Measurements from ENCODE around the gene APEH. TPM values are rescaled to one million over a fixed set of nuclear protein-coding genes. Genes with fewer than 3 reads are reported as not detected.

The APEH gene
- total and polyA plus RNA-seq, 2 donors (not counting 1 experiment from before 2014, with no cell fraction given), result 79.4 to 96.2 TPM

DNA sequence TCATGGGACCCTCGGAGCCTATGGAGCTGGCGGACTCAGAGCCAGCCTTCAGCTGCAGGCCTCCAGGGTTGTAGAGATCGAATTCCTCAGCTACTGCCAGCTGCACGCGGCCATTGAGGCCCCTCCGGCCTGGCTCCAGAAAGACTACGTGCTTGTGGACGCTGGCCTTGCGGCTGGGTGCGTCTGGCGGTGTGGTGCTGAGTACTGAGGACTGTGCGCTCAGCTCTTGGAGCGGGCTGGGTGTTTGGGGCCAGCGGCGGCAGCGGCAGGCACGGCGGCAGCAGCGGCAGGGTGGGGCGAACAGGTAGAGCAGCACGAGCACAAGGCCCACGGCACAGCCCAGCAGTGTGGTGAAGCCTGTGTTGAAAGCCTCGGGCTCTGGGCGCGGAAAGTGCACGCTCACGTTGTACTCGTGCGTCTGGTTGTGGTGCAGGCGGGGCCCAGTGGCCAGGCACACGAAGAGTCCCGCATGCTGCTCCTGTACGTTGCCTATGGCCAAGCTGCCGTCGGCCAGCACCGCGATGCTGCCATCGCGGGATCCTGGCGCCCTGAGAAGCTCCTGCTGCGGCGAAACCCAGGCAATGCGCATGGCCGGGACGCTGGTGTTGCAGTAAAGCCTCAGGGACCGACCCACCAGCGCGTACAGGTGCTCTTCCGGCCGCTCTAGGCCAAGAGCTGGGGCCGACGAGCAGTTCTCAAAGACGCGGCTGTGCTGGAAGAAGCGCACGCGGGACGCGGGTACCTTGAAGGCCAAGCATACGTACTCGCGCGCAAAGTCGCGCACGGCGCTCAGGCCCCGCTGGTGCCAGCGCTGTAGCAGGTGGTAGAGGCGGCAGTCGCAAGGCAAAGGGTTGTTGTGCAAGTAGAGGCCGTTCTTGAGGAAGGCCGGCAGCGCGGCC lies 44.1 kb downstream of the APEH start:
- Histone ChIP-seq H3K9me3 (ENCODE audit: control extremely low read depth in 1 of 3, control insufficient read depth in 2 of 3, insufficient read depth in 1 of 3, low read length in 2 of 3) (no peaks in the 10 kb centered on the region), H2AFZ (ENCODE audit: insufficient read depth, low read depth, low read length, poor library complexity, severe bottlenecking) (no peak overlapping the region), H4K20me1 (ENCODE audit: control insufficient read depth, insufficient read depth, low read length, poor library complexity, severe bottlenecking) (no peaks in the 10 kb centered on the region), H3K4me1 (ENCODE audit: control insufficient read depth in 2 of 2, insufficient read depth in 2 of 2, low read length in 2 of 2) (peaks cover 15 to 30% of the 10 kb centered on the region in 2 donors), H3K9ac (ENCODE audit: low read length) (peak overlapping the region; percentile 79), H3K27ac (ENCODE audit: low read length in 2 of 2) (no peak overlapping the region), H3K4me2 (replicated peaks; ENCODE audit: low read depth, low read length, poor library complexity, severe bottlenecking) (peak overlapping the region; percentile 95), H3K79me2 (ENCODE audit: control insufficient read depth, insufficient read depth, low read length) (peaks cover 4% of the 10 kb centered on the region), H3K36me3 (replicated peaks in 1 of 2; ENCODE audit: control extremely low read depth in 1 of 2, control insufficient read depth in 1 of 2, extremely low read depth in 1 of 2, insufficient read depth in 2 of 2, low read length in 1 of 2) (peaks cover 0 to 23% of the 10 kb centered on the region in 2 experiments), H3K27me3 (replicated peaks in 1 of 4; ENCODE audit: control extremely low read depth in 1 of 4, control insufficient read depth in 3 of 4, insufficient read depth in 4 of 4, low read length in 3 of 4) (no peaks in the 10 kb centered on the region), H3K4me3 (ENCODE audit: control extremely low read depth in 1 of 5, extremely low read depth in 1 of 5, insufficient read depth in 1 of 5, low read depth in 2 of 5, low read length in 4 of 5) (peak overlapping the region in 2 of 5 experiments; percentile 66 to 76)
- TF ChIP-seq, protein P1, sequence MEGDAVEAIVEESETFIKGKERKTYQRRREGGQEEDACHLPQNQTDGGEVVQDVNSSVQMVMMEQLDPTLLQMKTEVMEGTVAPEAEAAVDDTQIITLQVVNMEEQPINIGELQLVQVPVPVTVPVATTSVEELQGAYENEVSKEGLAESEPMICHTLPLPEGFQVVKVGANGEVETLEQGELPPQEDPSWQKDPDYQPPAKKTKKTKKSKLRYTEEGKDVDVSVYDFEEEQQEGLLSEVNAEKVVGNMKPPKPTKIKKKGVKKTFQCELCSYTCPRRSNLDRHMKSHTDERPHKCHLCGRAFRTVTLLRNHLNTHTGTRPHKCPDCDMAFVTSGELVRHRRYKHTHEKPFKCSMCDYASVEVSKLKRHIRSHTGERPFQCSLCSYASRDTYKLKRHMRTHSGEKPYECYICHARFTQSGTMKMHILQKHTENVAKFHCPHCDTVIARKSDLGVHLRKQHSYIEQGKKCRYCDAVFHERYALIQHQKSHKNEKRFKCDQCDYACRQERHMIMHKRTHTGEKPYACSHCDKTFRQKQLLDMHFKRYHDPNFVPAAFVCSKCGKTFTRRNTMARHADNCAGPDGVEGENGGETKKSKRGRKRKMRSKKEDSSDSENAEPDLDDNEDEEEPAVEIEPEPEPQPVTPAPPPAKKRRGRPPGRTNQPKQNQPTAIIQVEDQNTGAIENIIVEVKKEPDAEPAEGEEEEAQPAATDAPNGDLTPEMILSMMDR (IDR thresholded peaks at IDR 0.05), result no peak
- TF ChIP-seq EZH2 (IDR thresholded peaks at IDR 0.05; ENCODE audit: borderline replicate concordance, insufficient read depth, low read depth, low read length, poor library complexity, severe bottlenecking), result no peak
- Mint-ChIP-seq H3K27me3 (no peaks in the 10 kb centered on the region), H3K4me1 (peaks cover 33% of the 10 kb centered on the region), H3K9me3 (ENCODE audit: insufficient read depth) (no peaks in the 10 kb centered on the region), H3K27ac (peak overlapping the region; percentile 92), H3K4me3 (peak overlapping the region; percentile 96)
- 85% methylated on average over 75 of the region's 75 CpGs for WGBS (ENCODE audit: insufficient coverage)
- peak; percentile 42 for DNase-seq
- ChIA-PET POLR2A (interaction anchor here (1.0 to 3.0 kb wide), 3 partner anchors 17 to 85 kb away, joined by 3 to 9 read pairs (median 3); partner anchors contain the start of genes INKA1 and IP6K1), CTCF (interaction anchor here (0.6 to 1.9 kb wide), 11 partner anchors 10 to 1522 kb away, joined by 3 to 8 read pairs (median 3); partner anchors contain the start of genes INKA1, IP6K1 and RBM6)
- intact Hi-C loops (cut with micrococcal nuclease), result no loop called here
- no peak for ATAC-seq (ENCODE audit: low read depth)

Measured in B cell (primary cell).